ENCODE measurements around the gene KLHDC3.
"Not testable (repeated sequence)": the region's sequence is repeated elsewhere in the genome, so short reads cannot be mapped to it uniquely, and the experiment has no call there.

KLHDC3 gene

GRCh38 chr6:43026365-43026764 is 12.3 kb downstream of the KLHDC3 start:
- no peak for DNase-seq (ENCODE audit: low read depth in 2 of 3, low spot score in 2 of 3)

- no peak for DNase-seq (ENCODE audit: low read depth in 2 of 3, low spot score in 2 of 3)
These were observed 15.1 kb downstream of the KLHDC3 start for GRCh38 chr6:43029120-43029519.

GRCh38 chr6:43032326-43032725 is 18.3 kb downstream of the KLHDC3 start:
- DNase-seq (ENCODE audit: low read depth in 2 of 3, low spot score in 2 of 3), result no peak

- DNase-seq (ENCODE audit: low read depth in 2 of 3, low spot score in 2 of 3), result no peak
These were observed 19.6 kb downstream of the KLHDC3 start for GRCh38 chr6:43033496-43034189.

- no peak for DNase-seq (ENCODE audit: low read depth in 2 of 3, low spot score in 2 of 3)
These were observed 20.1 kb downstream of the KLHDC3 start for GRCh38 chr6:43034190-43034525.

- no peak for DNase-seq (ENCODE audit: low read depth in 2 of 3, low spot score in 2 of 3)
These were observed 21.6 kb downstream of the KLHDC3 start for GRCh38 chr6:43035495-43036194.

- no peak for DNase-seq (ENCODE audit: low read depth in 2 of 3, low spot score in 2 of 3)
These were observed 22.7 kb downstream of the KLHDC3 start for GRCh38 chr6:43036712-43037111.

GRCh38 chr6:43037197-43037596 is 23.1 kb downstream of the KLHDC3 start:
- DNase-seq (ENCODE audit: low read depth in 2 of 3, low spot score in 2 of 3), result no peak

- DNase-seq (ENCODE audit: low read depth in 2 of 3, low spot score in 2 of 3), result no peak
These were observed 23.7 kb downstream of the KLHDC3 start for GRCh38 chr6:43037706-43038105.

GRCh38 chr6:43038727-43039126 is 24.7 kb downstream of the KLHDC3 start:
- no peak for DNase-seq (ENCODE audit: low read depth in 2 of 3, low spot score in 2 of 3)

- DNase-seq (ENCODE audit: low read depth in 2 of 3, low spot score in 2 of 3), result no peak
These were observed 26.7 kb downstream of the KLHDC3 start for GRCh38 chr6:43040542-43041257.

GRCh38 chr6:43041475-43041874 is 27.4 kb downstream of the KLHDC3 start:
- not testable (repeated sequence) for DNase-seq (ENCODE audit: low read depth in 2 of 3, low spot score in 2 of 3)

- no peak for DNase-seq (ENCODE audit: low read depth in 2 of 3, low spot score in 2 of 3)
These were observed 29.3 kb downstream of the KLHDC3 start for GRCh38 chr6:43043310-43043709.

GRCh38 chr6:43045371-43045930 is 31.4 kb downstream of the KLHDC3 start:
- no peak for DNase-seq (ENCODE audit: low read depth in 2 of 3, low spot score in 2 of 3)

- no peak for DNase-seq (ENCODE audit: low read depth in 2 of 3, low spot score in 2 of 3)
These were observed 33.9 kb downstream of the KLHDC3 start for GRCh38 chr6:43047998-43048397.

- DNase-seq (ENCODE audit: low read depth in 2 of 3, low spot score in 2 of 3), result no peak
These were observed 36.9 kb downstream of the KLHDC3 start for GRCh38 chr6:43050981-43051380.

- no peak for DNase-seq (ENCODE audit: low read depth in 2 of 3, low spot score in 2 of 3)
These were observed 38.3 kb downstream of the KLHDC3 start for GRCh38 chr6:43052225-43052841.

- no peak for DNase-seq (ENCODE audit: low read depth in 2 of 3, low spot score in 2 of 3)
These were observed 38.9 kb downstream of the KLHDC3 start for GRCh38 chr6:43052842-43053544.

- DNase-seq (ENCODE audit: low read depth in 2 of 3, low spot score in 2 of 3), result peak; percentile 63 to 85 (median 81)
These were observed 39.6 kb downstream of the KLHDC3 start, which contains the start of gene CUL7 for GRCh38 chr6:43053545-43054205. TSS of gene CUL7 (minus strand) at chr6:43053851. CDS start at chr6:43052788, 1,063 bp downstream.

Data from activated CD8-positive, alpha-beta memory T cell treated with anti-CD3 and anti-CD28 coated beads for 48 hours (primary cell).